D341Med (cell line): Measurements from ENCODE around the gene METTL2A.
"Not testable (repeated sequence)": the region's sequence is repeated elsewhere in the genome, so short reads cannot be mapped to it uniquely, and the experiment has no call there.

ENCODE experiments used
- DNase-seq: peaks from one replicate; pipeline ENCODE4 v3.0.0; 2012; ENCODE audit warnings: low spot score

METTL2A gene

DNA sequence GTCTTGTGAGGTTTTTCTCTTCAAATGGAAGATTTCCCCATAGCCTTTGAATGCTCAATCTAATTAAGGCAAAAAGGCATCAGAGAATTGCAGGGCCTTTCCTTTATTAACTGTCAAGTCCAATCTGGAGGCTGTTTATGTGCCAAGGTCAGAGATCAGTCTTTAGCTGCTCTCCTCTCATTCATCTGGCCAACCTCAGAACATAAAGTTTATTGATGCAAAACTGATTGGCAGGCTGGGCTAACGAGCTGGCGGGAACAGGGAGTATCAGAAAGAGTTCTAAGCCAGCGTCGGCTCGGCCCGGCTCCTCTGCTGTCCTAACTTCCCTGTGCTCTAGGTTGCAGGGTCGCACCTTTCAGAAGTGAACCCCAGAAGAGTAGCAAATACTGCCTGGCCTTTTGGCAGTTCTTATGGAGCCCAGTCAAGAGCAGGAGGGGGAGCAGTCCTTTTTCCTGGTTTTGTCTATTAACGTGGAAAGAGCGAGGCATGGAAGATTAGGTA, 47.7 kb downstream of the METTL2A start:
- DNase-seq: not testable (repeated sequence)

DNA sequence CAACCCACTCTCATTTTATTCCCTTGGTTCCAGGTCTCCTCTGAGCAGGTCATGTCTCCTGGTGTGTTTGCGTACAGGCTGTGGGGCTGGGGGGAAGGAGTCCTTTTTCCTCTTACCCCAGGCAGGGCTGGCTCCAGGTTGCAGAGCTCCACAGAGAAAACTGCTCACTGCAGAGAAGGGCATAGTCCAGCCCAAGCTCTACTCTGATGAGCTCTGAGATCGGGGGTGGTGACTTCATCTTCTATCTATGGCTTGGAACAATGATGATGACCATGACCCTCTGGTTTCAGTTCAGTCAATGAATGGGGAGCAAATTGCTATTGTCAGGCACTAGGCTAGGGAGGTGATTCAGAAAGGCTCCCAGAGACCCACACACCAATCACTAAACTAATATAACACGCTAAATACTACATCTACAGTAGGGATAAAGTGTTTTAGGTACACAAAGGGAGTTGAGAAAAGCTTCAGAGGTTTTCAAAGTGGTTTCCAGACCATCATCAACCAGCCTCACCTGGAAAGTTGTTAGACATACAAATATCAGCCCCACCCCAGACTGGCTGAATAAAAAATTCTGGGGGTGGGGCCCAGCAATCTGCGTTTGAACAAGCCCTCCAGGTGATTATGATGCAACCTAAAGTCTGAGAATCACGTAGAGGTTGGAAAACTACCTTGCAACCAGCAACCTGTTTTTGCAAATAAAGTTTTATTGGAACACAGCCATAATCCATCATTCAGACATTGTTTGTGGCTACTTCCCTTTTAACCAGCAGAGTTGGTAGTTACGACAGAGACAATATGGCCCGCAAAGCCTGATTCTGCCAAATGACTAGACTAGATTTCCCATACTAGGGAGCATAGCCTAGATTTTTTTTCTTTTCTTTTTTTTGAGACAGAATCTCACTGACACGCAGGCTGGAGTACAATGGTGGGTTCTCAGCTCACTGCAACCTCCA, 49.6 kb downstream of the METTL2A start:
- DNase-seq: not testable (repeated sequence)

DNA sequence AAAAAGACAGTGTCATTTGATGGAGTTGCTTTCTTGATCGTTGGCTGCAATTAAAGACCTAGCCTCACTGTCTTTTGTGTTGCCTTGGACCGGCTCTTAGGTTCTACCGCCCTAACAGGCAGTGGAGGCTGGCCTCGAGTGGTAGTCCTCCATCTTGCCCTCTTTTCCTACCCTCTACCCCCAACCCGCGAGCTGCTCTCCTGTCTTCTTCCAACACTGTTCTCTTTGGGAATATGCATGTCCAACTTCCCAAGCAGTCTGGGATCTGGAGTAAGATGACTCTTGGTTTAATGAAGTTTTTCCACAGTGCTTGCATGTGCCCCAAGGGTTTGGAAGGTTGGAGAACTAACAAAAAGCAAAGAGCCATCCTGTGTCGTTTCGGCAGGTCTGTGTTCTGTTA, 53.4 kb downstream of the METTL2A start:
- DNase-seq: not testable (repeated sequence)

DNA sequence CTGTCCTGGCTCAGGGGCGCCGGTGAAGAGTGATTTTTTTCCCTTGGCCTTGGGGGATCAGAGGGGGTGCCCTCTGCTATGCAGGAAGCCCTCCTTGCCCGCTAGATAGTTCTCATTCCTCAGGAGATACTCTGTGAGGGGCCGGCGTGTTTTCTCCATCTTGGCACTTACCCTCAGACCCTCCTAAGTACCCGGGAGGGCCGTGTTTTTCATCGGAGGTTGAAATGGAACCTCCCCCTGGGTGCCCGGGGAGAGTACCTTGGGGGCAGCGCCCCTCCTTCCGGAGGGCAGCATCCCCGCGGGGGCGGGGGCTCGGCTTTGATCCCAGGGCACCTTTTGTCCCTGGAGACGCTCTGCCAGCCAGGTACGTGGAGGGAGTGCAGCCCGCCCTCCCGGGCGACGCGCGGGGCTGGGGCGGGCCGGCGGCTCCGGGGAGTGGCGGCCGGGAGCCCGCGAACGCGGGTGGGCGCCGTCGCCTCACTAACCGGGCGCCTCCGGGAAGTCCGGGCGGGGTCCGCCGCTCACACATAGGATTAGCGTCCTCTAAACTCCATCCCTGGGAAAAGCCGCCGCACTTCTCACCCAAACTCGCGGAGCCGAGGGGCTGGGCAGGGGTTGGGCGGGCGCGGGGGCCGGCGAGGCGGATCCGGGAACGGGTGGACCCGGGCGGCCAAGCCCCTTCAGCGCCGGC, 54.2 kb downstream of the METTL2A start:
- DNase-seq: peak; percentile 76

DNA sequence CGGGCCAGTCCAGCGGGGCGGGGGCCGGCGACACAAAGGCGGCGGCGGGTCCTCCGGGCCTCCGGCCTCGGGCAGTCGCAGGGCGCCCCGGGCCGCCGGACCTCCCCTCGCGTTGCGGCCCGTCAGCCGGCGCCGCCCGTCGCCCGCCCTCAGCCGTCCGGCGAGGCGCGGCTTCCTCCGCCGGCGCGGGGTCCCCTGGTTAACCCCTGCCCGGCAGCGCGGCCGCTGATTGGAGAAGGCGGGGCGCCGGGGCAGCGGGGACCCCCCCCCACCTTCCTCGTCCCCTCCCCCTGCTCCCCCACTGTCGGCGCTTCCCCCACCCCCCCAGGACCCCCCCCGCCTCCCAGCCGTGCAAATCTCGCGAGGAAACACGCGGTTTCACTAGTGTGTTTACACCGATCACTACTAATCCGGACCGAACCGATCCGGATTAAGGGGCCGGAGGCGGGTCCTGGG, 54.8 kb downstream of the METTL2A start, which contains the start of gene TLK2:
Gene TLK2 (plus strand): TSS at position 402 of the 456 bp plus-strand sequence. CDS start 2,301 bp downstream, outside the sequence.
- peak; percentile 98 for DNase-seq

DNA sequence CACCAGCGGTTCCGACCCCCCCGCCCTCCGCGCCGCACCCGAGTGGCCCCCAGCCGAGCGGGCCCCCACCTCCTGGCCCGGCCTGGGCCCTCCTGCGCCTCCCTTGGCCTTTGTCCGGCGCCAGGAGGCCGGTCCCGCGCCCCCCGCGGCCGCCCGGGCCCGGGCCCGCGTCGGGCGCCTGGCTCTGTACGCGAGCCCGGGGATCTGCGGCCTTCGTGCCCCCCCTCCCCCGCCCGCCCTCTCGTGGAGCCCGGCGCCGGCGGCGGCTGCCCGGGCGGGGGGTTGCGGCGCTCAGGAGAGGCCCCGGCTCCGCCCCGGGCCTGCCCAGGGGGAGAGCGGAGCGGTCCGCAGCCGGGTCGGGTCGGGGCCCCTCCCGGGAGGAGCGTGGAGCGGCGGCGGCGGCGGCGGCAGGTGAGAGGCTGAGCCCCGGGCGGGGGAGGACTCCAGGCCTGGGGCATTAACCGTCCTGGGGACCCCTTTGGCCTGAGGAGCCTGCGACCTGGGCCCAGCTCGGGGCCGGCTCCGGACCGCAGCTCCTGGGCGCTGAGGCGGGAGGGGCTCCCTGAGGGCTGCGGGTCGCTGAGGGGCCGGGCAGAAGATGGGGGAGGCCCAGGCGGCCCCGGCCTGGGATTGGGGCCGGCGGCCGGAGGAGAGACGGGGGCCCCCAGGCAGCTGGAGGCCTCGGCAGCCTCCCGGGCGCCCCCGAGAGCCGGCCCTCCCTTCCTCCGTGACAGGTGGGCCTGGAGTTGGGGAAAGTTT, 55.4 kb downstream of the METTL2A start:
- peak; percentile 65 for DNase-seq

DNA sequence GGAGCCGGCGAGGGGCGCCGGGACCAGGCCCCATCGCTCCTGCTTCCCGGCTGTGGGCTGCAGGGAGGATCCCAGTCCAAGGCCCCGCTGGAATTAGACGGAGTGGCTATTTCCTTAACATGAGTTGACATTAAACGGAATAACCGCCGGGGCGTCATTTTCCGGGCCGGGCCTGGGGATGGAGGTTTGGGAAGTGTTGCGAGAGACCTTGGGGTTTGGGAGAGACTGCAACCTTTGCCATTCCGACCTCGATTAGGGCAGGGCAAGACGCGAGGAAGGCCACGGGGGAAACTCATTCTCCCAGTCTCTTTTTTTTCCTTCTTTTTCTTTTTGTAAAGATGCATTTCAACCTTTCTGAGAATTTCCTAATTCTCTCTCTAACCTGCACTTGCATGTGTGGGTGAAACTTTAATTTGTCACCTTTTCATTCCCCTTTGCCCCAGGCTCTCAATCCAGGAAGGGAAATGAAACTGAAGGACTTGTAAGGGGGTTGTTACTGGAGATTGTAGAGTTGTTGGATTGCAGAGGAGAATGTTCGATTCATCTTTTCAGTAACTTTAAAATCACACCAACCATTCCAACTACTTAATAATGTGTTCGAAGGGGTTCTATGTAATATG, 56.1 kb downstream of the METTL2A start:
- DNase-seq: peak; percentile 46

DNA sequence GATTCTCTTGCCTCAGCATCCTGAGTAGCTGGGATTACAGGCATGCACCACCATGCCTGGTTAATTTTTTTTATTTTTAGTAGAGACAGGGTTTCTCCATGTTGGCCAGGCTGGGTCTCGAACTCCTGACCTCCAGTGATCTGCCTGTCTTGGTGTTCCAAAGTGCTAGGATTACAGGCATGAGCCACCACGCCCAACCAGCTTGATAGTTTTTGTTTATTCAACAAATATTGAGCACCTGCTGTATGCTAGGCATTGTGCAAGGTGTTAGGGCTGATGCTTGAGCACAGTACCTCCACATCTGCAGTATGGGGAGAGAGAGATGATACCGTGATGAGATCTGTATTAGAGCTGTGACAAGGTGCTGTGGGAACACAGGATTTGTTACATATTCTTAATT, 58.9 kb downstream of the METTL2A start:
- DNase-seq: not testable (repeated sequence)

DNA sequence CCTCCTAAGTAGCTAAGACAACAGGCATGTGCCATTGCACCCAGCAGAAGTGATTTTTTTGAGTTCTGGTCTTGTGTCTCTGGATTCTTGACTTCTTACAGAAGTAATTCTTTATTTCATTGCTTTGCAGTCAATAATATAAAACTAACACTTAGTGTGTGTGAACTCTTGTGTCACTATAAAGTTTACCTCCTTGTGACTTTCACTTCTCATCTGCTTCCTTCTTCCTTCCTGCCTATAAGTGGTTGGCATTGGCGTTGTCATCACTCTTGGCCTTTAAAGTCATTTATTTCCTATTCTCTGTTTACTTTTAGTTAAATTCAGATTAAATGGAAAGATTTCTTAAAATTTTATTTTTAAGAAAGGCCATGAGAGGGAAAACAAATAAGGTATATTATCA, 67.3 kb downstream of the METTL2A start:
- not testable (repeated sequence) for DNase-seq

DNA sequence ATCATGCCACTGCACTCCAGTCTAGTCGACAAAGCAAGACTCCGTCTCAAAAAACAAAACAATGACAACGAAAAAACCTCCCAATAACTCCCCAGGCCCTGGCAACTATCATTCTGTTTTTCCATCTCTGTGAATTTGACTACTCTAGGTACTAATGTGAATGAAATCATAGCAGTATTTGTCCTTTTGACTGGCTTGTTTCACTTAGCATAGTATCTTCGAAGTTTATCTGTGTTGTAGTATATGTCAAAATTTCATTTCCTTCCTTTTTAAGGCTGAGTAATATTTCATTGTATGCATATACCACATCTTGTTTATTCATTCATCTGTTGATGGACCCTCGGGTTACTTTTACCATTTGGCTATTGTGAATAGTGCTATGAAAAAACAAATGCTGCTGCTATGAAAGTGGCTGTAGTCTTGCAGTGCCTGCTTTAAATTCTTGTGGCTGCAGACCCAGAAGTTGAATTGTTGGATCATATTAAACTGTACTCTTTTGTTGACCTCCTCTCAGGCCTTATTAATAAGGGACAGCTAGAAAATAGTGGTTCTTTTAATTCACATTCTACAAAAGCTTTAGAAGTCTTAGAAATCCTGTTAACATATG, 69.5 kb downstream of the METTL2A start:
- not testable (repeated sequence) for DNase-seq

DNA sequence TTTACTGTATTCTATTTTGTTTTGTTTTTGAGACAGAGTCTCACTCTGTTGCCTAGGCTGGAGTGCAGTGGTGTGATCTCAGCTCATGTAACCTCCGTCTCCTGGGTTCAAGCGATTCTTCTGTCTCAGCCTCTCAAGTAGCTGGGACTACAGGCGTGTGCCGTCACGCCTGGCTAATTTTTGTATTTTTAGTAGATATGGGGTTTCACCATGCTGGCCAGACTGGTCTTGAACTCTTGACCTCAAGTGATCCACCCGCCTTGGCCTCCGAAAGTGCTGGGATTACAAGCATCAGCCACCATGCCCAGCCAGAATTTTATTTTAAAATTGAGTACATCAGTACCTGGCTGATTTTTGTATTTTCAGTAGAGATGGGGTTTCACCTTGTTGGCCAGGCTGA, 70.4 kb downstream of the METTL2A start:
- not testable (repeated sequence) for DNase-seq

DNA sequence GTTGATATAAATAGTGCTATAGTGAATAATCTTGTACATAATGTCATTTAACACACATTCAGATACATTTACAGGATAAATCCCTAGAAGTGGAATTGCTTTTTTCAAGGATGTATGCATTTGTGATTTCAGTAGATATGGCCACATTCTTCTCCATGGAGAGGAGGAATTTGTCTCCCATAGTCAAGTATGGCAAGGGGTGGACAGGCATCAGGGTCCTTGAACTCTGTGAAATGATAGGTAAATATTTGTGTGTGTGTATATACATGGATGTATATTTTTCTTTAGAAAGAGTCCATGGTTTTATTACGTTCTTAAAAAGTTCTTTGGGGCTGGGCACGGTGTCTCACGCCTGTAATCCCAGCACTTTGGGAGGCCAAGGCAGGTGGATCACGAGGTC, 72.6 kb downstream of the METTL2A start:
- DNase-seq: not testable (repeated sequence)

DNA sequence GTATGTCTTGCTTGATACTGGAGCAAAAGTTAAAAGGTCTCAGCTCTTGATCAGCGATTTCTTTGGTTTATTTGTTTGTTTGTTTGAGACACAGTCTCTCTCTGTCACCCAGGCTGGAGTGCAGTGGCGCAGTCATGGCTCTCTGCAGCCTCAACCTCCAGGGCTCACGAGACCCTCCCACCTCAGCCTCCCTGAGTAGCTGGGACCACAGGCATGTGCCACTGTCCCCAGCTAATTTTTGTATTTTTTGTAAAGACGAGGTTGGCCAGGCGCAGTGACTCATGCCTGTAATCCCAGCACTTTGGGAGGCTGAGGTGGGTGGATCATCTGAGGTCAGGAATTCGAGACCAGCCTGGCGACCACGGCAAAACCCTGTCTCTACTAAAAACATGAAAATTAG, 75.1 kb downstream of the METTL2A start:
- not testable (repeated sequence) for DNase-seq
